ENCODE measurements around the gene ADAMTS13.

Gene ADAMTS13

DNA sequence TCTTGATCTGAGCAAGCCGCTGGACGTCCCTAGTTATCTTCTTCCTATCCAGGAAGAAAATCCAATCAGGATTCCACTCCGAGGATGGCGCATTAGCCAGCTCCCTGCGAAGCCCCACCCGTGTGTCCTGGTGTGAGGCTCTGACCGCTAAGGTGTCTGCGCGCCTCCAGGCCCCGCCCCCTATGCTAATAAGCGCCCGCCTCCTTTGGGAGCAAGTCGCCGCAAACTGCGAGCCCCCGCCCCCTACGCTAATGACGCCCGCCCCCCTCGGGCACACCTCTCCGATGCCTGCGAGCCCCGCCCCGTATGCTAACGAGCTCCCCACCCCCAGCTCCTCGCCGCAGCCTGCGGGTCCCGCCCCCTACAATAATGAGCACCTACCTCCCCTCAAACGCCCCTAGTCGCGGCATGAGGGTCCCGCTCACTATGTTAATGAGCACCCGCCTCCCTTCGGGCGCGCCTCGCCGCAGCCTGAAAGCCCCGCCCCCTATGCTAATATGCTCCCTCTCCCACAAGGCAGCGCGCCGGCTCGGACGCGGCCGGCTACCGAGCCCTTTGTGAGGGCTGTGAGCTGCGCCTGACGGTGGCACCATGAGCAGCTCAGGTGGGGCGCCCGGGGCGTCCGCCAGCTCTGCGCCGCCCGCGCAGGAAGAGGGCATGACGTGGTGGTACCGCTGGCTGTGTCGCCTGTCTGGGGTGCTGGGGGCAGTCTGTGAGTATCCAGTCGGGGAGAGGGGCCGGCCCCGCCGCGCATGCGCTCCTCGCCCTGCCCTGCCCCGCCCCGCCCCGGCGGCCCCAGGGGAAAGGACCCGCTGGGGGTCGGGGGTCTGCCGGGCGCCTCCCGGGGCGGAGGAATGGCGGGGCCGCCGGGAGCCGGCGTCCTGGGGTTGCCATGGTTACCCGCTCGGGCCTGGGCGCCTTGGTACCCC lies 37.6 kb downstream of the ADAMTS13 start, which contains the start of gene CACFD1:
Gene CACFD1 (plus strand): TSS at position 503 of the 929 bp plus-strand sequence. CDS start 89 bp downstream, at position 592.
- Histone ChIP-seq H3K27me3 (ENCODE audit: control insufficient read depth, insufficient read depth, low read length) (no peaks in the 10 kb centered on the region), H3K4me1 (peaks cover 23% of the 10 kb centered on the region), H3K9ac (peak within 1 kb of the TSS; percentile 67), H3K9me3 (ENCODE audit: control insufficient read depth, low read length) (no peaks in the 10 kb centered on the region), H3K27ac (peak within 1 kb of the TSS; percentile 93), H2AFZ (peak within 1 kb of the TSS; percentile 86), H3K79me2 (no peaks in the 10 kb centered on the region), H3K4me2 (ENCODE audit: low read length) (peak within 1 kb of the TSS; percentile 94), H3K4me3 (ENCODE audit: low read depth, low read length) (peak within 1 kb of the TSS; percentile 90), H3K36me3 (ENCODE audit: control insufficient read depth, insufficient read depth, low read length) (no peaks in the 10 kb centered on the region)
- TF ChIP-seq CTCF (IDR thresholded peaks at IDR 0.05) = no peak

DNA sequence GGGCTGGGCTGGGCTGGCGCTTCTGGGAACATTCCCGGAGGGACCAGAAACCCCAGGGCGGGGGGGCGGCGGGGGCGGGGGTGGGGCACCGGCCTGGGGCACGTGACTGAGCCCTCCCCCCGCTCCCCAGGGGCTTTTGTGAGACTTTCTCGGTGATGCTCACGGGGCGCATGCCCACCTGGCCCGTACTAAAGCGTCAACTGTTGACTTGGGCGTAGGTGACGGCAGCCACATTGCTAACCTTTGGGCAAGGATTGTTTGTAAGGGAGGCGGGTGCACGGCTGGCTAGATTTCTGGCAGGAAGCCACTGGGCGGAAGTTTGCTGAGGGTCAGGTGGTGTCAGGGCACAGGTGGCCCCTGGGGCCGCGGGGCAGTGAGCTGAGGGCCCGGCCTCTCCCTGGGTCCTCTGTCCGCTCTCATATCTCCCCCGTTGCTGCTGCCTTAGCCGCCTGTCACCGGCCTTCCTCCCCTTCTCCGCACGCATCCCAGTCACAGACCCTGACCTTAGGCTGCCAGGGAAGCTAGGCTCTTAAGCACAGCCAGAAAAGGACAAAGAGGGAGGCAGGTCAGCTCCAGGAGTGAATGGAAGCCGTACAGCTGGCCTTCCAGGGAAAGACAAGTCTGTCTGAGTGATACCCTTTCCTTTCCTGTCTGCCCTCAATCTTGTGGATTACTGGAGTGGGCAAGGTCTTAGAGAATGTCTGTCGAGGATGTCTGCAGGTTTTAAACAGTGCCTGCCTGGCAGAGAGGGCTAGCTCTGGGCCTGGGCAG lies 38.4 kb downstream of the ADAMTS13 start:
- Histone ChIP-seq H3K4me1 (peaks cover 23% of the 10 kb centered on the region), H3K4me3 (ENCODE audit: low read depth, low read length) (peak overlapping the region; percentile 90), H3K36me3 (ENCODE audit: control insufficient read depth, insufficient read depth, low read length) (no peaks in the 10 kb centered on the region), H3K9ac (peak overlapping the region; percentile 67), H3K9me3 (ENCODE audit: control insufficient read depth, low read length) (no peaks in the 10 kb centered on the region), H3K4me2 (ENCODE audit: low read length) (peak overlapping the region; percentile 94), H3K27me3 (ENCODE audit: control insufficient read depth, insufficient read depth, low read length) (no peaks in the 10 kb centered on the region), H3K27ac (peak overlapping the region; percentile 93), H2AFZ (no peak overlapping the region), H3K79me2 (no peaks in the 10 kb centered on the region)
- no peak for TF ChIP-seq CTCF (IDR thresholded peaks at IDR 0.05)

DNA sequence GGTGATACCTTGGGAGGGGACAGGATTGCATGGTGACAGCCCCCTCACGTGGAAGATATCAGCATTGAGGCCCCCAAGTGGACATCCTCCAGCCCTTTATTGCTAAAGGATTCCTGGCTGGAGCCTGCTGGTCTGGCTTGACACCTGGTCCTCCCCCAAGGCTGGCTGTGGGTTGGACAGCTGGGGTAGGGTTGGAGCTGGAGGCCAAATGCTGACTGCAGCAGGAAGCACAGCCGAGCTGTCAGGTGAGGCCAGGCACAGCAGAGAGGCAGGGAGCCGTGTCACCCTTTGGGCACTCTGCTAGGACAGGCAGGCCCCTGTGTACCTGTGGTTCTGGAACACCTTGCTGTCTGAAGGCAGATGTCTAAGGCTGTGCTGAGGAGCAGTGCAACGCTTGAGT lies 39.8 kb downstream of the ADAMTS13 start:
- H3K4me1 ChIP-seq = peaks cover 23% of the 10 kb centered on the region
- peak overlapping the region; percentile 4 for H3K4me3 ChIP-seq (ENCODE audit: low read depth, low read length)
- no peaks in the 10 kb centered on the region for H3K79me2 ChIP-seq
- H3K36me3 ChIP-seq (ENCODE audit: control insufficient read depth, insufficient read depth, low read length) = no peaks in the 10 kb centered on the region
- peak overlapping the region; percentile 93 for H3K27ac ChIP-seq
- H2AFZ ChIP-seq = no peak overlapping the region
- no peaks in the 10 kb centered on the region for H3K27me3 ChIP-seq (ENCODE audit: control insufficient read depth, insufficient read depth, low read length)
- H3K4me2 ChIP-seq (ENCODE audit: low read length) = peak overlapping the region; percentile 54
- no peak overlapping the region for H3K9ac ChIP-seq
- H3K9me3 ChIP-seq (ENCODE audit: control insufficient read depth, low read length) = no peaks in the 10 kb centered on the region
- TF ChIP-seq CTCF (IDR thresholded peaks at IDR 0.05) = no peak

DNA sequence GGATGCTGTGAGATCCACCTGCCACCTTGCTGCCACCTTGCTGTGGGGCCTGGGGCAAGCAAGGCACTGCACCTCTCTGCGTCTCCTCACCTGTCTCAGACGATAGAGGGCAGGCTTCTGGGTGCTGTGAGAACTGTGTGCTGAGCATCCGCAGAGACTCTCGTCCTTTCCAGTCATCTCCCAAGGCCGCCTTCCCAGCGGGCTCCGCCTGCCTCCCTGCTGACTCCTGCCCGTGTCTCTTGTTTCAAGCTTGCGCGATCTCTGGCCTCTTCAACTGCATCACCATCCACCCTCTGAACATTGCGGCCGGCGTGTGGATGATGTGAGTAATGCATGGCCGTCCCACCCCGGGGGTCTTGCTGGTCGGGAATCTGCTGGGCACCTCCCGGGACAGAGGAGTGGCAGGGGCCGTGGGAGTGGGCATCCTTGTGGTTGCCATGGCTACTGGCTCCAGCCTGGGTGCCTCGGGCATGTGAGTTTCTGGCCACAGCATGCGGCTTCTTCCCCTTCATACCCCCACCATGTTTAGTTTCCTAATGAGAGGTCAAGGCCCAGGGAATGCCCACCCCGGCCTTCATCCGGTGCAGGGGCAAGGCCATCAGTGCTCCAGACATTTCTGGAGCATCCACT lies 41.2 kb downstream of the ADAMTS13 start:
- no peaks in the 10 kb centered on the region for H3K27me3 ChIP-seq (ENCODE audit: control insufficient read depth, insufficient read depth, low read length)
- H3K27ac ChIP-seq = peak overlapping the region; percentile 93
- no peaks in the 10 kb centered on the region for H3K36me3 ChIP-seq (ENCODE audit: control insufficient read depth, insufficient read depth, low read length)
- H3K9ac ChIP-seq = no peak overlapping the region
- H3K79me2 ChIP-seq = no peaks in the 10 kb centered on the region
- H3K4me3 ChIP-seq (ENCODE audit: low read depth, low read length) = no peak overlapping the region
- no peak overlapping the region for H3K4me2 ChIP-seq (ENCODE audit: low read length)
- peak; percentile 35 for TF ChIP-seq CTCF (IDR thresholded peaks at IDR 0.05)
- H3K9me3 ChIP-seq (ENCODE audit: control insufficient read depth, low read length) = no peaks in the 10 kb centered on the region
- peaks cover 23% of the 10 kb centered on the region for H3K4me1 ChIP-seq
- no peak overlapping the region for H2AFZ ChIP-seq

Data from parathyroid adenoma (tissue), 2 donors.